ENCODE measurements around the gene CDHR2. TPM values are rescaled to one million over a fixed set of nuclear protein-coding genes. Genes with fewer than 3 reads are reported as not detected.
"Not testable (repeated sequence)": the region's sequence is repeated elsewhere in the genome, so short reads cannot be mapped to it uniquely, and the experiment has no call there.

CDHR2 gene
- total RNA-seq, 1 donor from 2014 or later, result under 0.01 TPM

DNA sequence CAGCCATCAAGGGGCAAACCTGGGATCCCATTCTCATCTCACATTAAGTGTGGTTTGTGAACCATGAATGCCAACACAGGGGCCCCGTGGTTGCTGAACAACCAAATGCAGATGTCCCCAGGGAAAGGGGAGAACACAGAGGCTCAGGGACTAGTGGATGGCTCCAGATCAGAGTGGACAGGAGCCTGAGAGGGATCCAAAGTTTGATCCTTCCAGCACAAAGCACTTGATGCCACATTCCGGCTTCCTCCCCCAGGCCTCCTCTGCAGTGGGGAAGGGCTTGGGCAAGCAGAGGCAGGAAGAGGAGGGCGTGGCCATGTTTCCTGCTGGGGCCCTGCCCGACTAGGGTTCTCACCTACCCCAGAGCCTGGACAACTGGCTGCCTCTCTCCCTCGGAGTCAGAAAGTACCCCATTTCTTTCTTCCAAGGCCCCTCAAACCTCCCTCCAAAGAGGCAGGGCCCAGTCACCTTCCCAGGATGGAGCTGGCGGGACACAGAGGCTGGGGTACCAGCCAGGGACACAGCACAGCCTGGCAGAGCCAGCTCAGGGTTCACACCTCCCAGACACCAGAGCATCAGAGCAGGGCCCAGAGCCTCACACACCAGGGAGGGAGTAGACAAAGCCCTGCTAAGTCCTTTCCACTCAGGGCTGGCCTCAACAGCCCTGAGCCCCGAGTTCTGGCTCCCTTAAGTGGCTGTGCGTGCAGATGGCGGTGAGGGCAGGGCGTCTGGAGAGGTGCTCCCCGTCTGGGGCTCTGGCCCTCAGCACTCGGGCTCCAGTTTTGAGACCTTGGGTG, 7.6 kb upstream of the CDHR2 start:
- DNase-seq, result no peak

DNA sequence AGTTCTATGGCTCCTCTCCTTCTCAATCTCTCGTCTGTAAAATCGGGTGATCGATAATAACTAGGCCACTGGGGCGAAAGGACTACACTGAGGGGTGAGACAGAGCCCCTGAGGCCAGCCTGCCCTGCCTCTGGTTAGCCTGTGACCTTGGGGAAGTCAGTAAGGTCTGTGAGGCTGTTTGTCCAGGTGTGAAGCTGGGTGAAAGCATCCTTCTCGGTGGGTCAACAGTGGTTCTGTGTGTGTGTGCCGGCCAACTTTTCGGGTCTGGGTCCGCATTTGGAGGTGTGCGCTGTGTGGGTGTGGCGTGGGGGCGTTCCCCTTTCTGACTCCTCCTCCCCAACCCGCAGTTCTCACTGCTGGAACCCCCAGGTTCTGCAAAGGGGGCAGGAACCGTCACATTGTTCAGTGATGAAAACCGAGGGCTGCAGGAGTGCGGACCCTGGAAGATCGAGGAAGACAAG, 7.0 kb upstream of the CDHR2 start:
- DNase-seq, result no peak

DNA sequence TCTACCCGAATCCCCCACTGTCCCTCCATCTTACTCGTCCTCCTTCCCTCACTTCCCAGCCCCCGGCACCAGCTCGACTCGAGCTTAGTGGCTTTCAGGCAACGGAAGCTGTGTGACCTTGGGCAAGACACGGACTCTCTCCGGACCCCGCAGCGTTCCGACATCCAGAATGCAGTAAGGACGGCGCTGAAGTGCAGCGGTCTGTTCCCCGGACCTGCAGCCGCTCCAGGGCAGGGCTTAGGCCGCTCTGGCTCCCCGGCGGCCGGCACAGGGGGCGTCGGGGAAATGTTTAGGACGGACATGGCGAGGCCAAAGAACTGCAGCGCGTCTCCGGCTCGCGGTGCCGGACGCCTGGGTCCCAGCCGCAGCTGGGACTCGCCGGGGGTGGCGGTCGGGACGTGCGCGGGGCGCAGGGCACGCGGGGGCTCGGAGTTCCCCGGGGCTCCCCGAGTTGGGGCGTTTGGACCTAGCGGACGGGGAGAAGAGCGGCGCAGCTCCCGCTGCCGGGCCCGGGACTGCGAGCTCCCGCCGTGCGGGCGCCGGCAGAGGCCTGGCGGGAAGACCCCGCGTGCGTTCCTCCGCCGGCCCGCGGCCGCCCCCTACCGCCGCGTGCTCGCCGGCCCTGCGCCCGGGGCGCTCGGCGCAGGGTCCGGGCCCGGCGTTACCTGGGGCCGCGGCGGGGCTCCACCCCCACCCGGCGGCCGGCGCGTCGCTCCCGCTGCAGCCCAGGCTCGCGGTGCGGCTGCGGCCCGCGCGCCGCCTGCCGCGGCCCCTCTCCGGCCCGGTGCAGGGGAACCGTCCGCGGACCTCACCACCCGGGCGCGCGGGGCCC, 6.3 kb upstream of the CDHR2 start:
- DNase-seq, result no peak

DNA sequence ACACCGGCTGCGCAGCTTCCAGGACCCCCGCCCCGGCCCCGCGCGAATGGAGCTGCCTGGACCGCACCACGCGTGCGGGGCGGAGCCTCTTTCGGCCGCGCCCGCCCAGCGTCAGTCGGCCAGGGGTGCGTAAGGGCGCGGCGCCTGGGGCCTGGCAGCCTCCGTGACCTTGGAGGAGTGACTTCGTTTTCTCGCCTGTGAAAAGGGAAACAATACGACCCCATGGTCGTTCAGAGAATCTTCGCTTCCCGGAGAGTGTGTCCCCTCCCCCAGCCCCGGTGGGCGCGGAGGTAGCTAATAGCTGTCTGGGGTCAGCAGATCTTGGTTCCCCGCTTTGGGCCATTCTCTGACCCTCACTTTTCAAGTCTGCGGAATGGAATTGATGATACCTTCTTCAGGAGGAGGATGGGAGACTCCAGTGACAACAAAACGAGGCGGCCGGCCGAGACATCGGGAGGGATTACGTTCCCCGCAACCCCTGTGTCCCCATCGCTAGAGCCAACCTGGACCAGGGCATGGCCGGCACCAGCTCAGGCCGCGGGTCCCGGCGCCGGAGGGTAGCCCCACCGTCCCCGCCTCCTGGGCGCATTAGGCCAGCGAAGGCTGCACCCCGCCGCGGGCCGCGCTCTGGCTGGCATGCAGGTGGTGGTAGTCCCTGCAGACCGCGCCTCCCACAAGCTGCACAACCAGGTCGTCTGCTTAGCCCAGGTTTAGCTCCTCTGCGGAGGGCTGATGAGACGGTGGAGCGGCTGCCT, 5.5 kb upstream of the CDHR2 start:
- DNase-seq, result no peak

DNA sequence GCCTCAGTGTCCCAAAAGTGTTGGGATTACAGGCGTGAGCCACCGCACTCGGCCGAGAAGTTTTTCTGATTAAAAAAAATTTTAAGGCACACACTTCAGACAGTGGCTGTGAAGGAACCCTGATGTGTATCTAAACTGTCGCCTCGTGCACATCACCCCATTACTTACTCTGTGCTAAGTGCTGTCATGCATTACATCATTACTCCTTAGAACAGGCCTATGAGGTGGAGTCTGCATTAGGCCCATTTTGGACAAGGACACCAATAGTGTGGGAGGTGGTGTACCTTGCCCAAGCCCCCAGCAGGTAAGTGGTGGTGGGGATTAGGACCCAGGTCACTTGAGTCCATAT, 3.8 kb upstream of the CDHR2 start:
- DNase-seq, result no peak

DNA sequence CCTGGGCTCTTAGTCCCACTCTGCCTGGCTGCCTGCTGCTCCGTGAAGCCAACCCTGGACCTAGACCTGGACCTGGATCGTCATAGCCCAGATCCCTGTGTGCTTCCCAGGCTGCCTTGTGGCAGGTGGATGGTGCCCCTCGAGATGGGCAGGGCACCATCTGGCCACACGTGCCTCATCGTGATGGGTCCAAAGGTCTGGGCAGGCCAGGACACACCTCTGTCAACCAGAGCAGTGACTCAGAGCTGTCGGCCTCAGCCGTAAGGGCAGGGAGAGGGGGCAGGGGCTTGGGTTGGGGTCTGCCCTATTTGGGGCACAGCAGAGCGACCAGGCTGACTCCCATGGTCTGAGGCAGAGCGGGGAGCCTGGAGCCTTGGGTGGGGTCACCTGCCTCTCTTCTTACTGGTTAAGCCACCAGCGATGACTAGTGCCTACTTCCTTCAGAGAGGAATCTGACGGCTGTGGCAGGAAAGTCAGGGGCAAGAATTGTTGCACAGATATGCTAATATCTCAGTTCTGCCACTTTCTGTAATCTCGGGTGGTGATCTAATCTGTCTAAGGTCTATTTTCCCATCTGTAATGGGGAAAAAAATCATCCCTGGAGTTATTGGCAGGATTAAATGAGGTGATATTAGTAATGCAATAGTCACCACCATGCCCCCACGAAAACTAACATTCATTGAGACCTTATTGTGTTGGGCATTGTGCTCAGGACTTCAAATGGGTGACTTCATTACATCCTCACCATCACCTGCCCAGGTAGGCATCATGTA, 3.2 kb upstream of the CDHR2 start:
- no peak for DNase-seq

DNA sequence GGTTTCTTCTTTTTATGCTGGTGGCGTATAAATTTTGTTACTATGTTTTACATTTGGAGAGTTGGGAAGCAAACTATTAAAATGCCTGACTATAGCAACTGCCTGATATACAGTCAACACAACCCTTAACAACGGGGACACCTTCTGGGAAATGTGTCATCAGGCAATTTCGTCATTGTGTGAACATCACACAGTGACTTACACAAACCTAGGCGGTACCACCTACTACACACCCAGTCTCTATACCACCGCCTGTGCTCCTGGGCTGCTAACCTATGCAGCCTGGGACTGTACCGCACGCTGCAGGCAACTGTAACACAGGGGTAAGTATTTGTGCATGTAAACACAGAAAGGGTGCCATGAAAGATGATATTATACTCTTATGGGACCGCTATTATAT, 1.3 kb upstream of the CDHR2 start:
- no peak for DNase-seq

DNA sequence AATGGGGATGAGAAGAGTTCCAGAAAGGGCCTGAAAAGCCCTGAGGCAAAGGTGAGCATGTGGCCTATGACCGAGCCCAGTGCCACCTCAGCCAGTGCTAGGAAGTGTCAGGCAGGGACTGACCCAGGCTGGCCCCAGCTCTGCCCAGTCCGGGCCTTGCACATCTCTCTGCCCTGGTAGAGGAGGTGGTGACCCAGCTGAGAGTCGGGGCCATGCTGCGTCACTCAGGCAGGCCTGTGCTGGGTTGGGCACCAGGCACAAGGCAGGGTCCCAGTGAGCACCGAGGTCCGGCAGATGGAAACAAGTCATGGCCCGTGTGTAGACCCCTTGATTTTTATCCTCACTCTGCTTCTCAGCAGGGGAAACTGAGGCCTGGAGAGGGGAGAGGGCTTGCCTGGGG, 729 bp downstream of the CDHR2 start:
- DNase-seq, result no peak

DNA sequence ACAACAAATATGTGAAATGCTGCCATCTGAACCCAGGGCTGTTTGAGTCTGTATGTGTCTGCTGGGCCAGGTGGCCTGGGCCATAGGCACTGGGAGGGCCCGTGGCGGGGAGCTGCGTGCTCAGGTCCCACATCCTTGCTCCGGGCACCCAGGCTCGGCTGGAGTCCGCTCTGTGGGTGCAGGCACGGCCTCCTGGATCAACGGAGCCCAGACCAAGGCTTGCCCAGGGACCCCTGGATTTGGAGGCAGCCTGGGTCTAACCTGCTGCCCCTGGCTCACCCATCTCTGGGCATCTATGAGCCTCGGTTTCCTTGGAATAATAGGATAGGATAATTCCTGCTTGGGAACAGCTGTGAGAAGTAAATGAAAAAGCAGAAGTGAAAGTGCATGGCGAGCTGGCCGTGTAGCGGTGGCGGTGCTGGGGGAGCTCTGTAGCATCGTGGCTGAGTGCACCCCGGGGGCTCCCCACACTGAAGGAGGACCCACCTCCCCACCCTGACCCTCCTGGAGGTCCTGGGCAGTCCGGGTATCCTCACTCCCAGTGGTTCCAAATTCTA, 1.2 kb downstream of the CDHR2 start:
- no peak for DNase-seq

DNA sequence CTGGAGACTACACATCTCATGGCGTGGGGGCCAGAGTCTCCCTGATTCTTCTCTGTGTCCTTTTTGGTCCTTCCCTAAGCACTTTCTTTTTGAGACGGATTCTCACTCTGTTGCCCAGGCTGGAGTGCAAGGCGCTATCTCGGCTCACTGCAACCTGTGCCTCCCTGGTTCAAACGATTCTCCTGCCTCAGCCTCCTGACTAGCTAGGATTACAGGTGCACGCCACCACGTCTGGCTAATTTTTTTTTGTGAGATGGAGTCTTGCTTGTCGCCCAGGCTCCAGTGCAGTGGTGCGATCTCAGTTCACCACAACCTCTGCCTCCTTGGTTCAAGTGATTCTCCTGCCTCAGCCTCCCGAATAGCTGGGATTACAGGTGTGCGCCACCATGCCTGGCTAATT, 1.8 kb downstream of the CDHR2 start:
- DNase-seq, result not testable (repeated sequence)

DNA sequence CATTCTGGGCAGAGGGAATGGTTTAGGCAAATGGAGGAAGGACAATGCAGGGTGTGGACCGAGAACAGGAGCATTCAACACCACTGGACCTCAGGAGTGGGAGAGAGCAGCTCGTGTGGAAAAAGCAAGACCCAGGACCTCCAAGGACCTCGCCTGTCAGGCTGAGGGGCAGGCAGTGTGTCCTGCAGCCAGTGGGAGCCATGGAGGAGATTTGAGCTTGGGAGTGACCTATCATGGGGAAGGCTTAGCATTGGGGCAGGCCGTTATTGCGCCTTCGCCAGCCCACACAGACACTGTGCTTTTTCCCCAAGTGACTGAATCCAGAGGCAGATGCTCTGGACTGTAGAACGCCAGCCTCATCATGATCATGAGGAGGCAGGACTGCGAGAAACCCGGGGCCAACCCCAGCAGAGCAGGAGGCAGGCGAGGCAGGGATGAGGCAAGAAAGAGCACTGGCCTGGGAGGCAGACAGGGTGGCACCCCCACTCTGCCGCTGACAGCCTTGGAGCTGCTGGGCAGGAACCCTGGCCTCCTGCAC, 3.3 kb downstream of the CDHR2 start:
- DNase-seq, result no peak

DNA sequence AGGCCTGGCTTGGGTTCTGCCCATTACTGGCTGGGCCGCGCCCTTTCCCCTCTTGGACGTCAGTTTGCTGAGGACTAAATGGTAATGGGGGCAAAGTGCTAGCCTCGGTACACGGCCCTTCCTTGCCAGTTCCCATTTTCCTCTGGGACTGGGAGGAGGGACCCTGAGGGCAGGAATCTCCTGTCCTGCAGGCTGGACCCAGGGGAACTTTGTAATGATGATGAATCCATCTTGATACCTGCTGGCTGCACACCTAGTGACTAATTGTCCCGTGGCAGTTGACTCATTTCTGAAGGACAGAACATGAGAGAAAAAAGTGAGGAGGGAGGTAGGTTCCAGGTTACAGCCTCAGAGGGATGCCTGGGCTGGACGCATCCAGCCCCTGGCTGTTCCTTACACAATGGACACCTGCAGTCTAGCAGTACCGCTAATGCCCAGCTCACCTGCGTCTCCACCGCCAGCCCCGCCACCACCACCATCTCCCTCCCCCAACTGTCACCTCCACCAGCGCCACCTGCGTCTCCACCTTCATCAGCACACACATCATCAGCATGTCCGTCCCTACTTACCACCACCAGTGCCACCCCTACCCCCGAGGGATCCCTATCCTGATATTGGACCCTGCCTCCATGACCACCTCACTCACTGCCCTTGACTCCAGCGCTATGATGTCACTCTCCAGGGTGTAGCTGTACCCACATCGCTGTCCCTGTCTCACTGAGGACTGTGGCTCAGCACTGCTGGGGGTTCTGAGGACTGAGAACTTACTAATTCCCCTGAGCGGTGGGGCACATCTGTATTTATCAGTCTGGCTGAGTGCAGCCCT, 4.3 kb downstream of the CDHR2 start:
- no peak for DNase-seq

DNA sequence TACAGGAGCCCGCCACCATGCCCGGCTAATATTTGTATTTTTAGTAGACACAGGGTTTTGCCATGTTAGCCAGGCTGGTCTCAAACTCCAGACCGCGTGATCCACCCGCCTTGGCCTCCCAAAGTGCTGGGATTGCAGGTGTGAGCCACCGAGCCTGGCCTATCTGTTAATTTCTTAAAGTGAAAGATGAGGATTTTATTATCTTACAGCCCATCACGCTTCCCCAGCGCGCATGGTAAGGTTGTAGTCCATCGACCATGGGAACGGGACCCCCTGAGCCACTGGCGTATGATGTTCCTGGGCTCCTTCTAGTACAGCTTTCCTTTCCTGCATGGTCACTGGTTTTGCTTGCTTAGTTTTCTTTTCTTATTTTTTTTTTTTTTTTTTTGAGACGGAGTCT, 8.7 kb downstream of the CDHR2 start:
- no peak for DNase-seq

DNA sequence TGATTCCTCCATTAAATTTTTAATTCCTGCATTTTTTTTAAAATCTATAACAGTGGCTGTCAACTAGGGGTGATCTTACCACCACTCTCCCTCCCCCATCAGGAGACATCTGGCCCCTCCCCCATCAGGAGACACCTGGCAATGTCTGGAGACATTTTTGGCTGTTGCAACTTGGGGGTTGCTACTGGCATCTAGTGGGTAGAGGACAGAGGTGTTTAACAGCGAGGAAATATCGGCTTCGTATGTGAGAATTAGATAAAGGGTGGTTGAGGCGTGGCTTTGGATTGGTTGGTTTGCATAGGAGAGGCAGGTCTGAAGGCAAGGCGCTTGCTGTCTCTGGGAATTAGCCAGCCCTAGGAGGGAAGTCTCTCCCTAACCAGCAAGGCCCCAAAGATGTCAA, 10.5 kb downstream of the CDHR2 start:
- DNase-seq, result no peak

DNA sequence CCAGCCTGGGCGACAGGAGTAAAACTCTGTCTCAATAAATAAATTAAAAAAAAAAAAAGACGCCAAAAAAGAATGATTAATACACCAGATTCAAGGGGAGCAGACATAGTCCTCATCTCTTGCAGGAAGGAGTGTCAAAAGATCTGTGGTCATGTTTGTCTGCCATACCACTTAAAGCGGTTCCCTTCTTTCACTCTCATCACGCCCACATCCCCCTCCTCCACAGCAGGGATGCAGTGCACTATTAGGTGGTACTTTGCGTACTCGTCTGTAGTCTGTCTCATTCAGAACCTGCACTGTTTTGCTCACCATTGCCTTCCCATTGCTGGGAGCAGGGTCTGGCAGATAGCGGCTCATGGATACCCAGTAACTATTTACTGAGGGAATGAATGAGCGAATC, 11.2 kb downstream of the CDHR2 start:
- no peak for DNase-seq

DNA sequence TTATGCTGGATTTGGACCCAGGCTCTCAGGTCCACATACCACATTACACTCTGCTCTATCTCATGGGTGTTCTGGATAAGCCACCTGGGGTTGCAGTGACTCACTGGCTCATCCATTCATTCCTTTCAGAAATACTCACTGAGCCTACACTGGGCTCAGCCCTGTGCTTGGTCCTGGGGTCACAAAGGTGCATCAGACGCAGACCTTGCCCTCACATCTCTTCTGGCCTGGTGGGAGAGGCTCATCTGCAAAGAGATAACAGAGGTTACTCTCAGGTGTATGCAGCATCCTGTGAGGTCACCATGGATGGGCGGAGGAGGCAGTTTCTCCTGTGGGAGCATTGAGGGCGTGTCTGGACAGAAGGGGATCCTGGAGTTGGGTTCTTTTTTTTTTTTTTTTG, 12.1 kb downstream of the CDHR2 start:
- no peak for DNase-seq

DNA sequence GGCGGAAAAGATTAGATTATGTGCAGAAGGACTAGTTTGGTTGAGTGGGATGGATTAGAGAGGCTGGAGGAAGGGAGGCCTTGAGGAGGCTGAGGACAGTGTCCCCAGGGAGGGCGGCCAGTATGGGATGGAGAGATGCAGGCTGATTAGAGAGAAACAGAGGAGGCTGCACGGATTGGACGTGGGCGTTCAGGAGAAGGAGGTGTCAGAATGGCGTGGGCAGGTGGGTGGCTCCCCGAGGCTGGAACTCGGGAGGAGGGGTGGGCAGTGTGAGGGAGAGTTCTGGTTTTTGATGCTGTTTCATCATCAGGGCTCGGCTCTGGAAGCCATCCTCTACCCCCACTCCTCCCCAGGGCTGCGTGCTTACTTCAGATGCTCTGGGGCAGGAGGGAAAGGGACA, 13.0 kb downstream of the CDHR2 start:
- no peak for DNase-seq

DNA sequence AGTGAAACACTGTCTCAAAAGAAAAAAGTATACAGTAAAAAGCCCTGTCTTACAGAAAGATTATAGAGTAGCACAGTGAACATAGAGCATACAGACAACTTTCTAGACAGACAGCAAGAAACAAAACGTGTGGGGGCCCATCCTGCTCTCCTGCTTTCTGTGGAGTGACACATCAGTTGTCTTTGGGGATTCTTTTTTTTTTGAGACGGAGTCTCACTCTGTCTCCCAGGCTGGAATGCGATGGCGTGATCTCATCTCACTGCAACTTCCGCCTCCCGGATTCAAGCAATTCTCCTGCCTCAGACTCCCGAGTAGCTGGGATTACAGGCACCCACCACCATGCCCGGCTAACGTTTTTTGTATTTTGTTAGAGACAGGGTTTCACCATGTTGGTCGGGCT, 14.9 kb downstream of the CDHR2 start:
- no peak for DNase-seq

DNA sequence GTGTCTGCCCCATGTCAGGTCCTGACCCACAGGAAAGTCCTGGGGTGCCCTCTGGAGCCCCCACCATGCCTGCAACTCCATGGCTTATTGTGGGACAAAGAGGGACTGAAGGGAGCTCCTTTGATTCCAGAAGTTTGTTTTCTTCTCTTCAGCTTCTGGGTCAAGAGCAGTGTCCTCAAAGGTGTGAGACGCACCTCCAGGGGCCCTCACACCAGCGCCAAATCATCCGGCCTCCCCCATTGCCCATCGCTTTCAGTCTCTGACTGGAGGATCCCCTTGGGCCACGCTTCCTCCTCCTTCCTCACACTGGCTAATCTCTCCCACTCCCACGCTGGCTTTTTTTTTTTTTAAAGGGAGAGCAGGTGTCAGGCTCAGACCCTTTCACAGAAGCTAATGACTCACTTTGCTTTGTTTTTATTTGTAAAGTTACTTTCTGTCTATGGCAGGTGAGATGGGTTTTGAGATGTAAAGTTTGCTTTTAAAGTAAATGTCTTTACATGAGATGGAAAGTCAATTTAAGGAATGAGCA, 16.7 kb downstream of the CDHR2 start:
- DNase-seq, result no peak

DNA sequence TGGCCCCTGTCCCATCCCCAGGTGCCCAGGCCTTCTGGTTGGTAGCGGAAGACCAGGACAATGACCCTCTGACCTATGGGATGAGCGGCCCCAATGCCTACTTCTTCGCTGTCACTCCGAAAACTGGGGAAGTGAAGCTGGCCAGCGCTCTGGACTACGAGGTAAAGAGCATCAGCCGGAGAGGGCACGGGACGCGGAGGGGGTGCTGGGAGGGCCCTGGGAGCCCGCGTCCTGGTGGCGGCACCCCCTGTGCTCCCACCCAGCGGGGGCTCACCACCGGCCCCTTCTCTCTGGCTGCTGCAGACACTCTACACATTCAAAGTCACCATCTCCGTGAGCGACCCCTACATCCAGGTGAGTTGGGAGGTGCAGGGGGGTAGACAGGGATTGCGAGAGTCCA, 19.5 kb downstream of the CDHR2 start:
- no peak for DNase-seq

DNA sequence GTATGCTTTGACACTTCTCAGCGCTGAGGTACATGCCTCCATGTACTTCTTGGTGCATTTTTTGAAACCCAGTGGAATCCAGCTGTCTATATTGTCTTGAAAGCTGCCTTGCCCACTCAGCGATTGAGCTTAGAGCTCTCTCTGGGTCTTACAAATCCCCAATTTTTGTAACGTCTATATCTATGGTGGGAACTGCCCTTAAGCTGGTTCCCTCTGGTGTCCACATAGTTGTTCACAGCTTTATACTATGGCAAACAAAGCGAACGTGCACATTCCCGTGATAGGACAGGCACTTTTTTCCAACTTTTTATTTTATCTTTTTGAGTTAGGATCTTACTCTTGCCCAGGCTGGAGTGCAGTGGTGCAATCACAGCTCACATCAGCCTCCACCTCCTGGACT, 20.9 kb downstream of the CDHR2 start:
- DNase-seq, result no peak

All from occipital lobe (tissue), 2 donors.